Measurements from ENCODE around the gene GRHL1. TPM values are rescaled to one million over a fixed set of nuclear protein-coding genes. Genes with fewer than 3 reads are reported as not detected.

The GRHL1 gene
- total and polyA plus RNA-seq, 2 of the 4 experiments (the other 2 are of a cell fraction), result 0.18 to 0.21 TPM

DNA sequence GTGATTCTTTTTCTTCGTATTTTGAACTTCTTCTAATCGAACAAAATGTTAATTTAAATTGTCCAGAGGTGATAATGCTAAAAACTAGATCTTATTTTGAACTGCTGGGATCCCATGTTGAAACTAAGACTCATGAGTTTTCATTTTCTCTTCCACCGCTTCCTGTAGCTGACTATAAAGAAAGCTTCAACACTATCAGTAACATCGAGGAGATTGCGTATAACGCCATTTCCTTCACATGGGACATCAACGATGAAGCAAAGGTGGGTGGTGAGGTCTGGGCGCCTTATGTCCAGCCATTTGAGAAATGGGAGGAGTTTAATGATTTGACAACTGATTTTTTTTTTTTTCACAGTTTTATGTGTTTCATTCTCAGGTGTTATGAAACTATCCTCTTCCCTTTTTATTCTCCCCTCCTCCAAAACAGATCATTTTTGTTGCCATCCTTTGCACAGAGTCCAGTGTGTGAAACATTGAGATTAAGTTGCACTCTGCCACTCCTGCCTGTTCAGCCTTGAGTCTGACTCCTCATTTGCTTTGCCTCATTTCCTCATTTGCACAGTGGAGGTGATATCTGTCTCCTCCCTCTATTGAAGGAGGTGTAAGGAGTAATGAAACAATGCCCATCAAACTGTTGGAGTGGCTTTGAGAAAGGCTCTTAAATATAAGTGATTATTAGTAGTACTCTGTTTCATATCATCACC, 13.8 kb downstream of the GRHL1 start:
- H4K20me1 ChIP-seq (ENCODE audit: insufficient read depth, low read length), result no peaks in the 10 kb centered on the region
- no peak overlapping the region for H4K8ac ChIP-seq (ENCODE audit: low read depth in 2 of 2, low read length in 2 of 2)
- no peak overlapping the region for H2AK9ac ChIP-seq (replicated peaks; ENCODE audit: low read depth, low read length, poor library complexity)
- H2AFZ ChIP-seq (replicated peaks; ENCODE audit: low read length, poor library complexity), result no peak overlapping the region
- no peak for DNase-seq
- no peaks in the 10 kb centered on the region for H3K79me1 ChIP-seq (ENCODE audit: low read depth in 1 of 2, low read length in 2 of 2)
- H2BK5ac ChIP-seq (ENCODE audit: low read depth, low read length, poor library complexity, severe bottlenecking), result no peak overlapping the region
- no peak overlapping the region for H3K4me2 ChIP-seq (ENCODE audit: low read depth, low read length)
- H3K14ac ChIP-seq (replicated peaks; ENCODE audit: low read depth, low read length), result no peak overlapping the region
- H4K91ac ChIP-seq (ENCODE audit: insufficient read depth, low read depth, low read length), result no peak overlapping the region
- ATAC-seq (ENCODE audit: low read depth), result no peak
- no peak overlapping the region for H3K27ac ChIP-seq (ENCODE audit: insufficient read depth, low read length)
- no CpG with 5 or more reads among the region's 8 CpGs for WGBS, 2 experiments (ENCODE audit: extremely low coverage in 2 of 2, insufficient read length in 1 of 2)
- peaks cover 3% of the 10 kb centered on the region for H3K4me1 ChIP-seq (ENCODE audit: control insufficient read depth, insufficient read depth, low read length)
- no peak overlapping the region for H2BK20ac ChIP-seq (ENCODE audit: low read depth, low read length)
- H3K4ac ChIP-seq (ENCODE audit: low read depth, low read length), result no peak overlapping the region
- BruUV-seq (replicated peaks), result no TSS peak
- H3K9me1 ChIP-seq (ENCODE audit: insufficient read depth, low read length), result no peaks in the 10 kb centered on the region
- no peaks in the 10 kb centered on the region; the same call in 1 of the 2 replicates for H3K27me3 ChIP-seq (ENCODE audit: control insufficient read depth, insufficient read depth, low read length)
- H3K23ac ChIP-seq (ENCODE audit: low read depth, low read length), result no peak overlapping the region
- dilution Hi-C loops (cut with HindIII; ENCODE audit: low sequenced_read_pairs, unreplicated experiment), result no loop called here
- no peaks in the 10 kb centered on the region for H3K9me3 ChIP-seq (ENCODE audit: control insufficient read depth, insufficient read depth, low read length)
- no peak overlapping the region for H4K5ac ChIP-seq (ENCODE audit: low read depth, low read length)
- H3K18ac ChIP-seq (ENCODE audit: low read depth, low read length), result no peak overlapping the region
- ChIA-PET CTCF (no interaction called here), POLR2A (ENCODE audit: unreplicated experiment) (no interaction called here)
- H2AK5ac ChIP-seq (ENCODE audit: low read depth, low read length), result no peak overlapping the region
- peaks cover 2% of the 10 kb centered on the region; the same call in 1 of the 2 replicates for H3K36me3 ChIP-seq (ENCODE audit: control insufficient read depth, insufficient read depth, low read length)
- H3K9ac ChIP-seq (ENCODE audit: low read depth, low read length), result no peak overlapping the region
- intact Hi-C loops (cut with micrococcal nuclease), result no loop called here
- no peak overlapping the region for H3K4me3 ChIP-seq (ENCODE audit: insufficient read depth, low read depth, low read length)
- in situ Hi-C loops (cut with MboI; ENCODE audit: low sequenced_read_pairs), result no loop called here
- no peak for TF ChIP-seq POLR2A (IDR thresholded peaks at IDR 0.05; ENCODE audit: low read depth, low read length)
- TF ChIP-seq, protein P1, sequence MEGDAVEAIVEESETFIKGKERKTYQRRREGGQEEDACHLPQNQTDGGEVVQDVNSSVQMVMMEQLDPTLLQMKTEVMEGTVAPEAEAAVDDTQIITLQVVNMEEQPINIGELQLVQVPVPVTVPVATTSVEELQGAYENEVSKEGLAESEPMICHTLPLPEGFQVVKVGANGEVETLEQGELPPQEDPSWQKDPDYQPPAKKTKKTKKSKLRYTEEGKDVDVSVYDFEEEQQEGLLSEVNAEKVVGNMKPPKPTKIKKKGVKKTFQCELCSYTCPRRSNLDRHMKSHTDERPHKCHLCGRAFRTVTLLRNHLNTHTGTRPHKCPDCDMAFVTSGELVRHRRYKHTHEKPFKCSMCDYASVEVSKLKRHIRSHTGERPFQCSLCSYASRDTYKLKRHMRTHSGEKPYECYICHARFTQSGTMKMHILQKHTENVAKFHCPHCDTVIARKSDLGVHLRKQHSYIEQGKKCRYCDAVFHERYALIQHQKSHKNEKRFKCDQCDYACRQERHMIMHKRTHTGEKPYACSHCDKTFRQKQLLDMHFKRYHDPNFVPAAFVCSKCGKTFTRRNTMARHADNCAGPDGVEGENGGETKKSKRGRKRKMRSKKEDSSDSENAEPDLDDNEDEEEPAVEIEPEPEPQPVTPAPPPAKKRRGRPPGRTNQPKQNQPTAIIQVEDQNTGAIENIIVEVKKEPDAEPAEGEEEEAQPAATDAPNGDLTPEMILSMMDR (conservative IDR thresholded peaks at IDR 0.05; ENCODE audit: low read depth, low read length), result no peak
- no peak for TF ChIP-seq MAFK (IDR thresholded peaks at IDR 0.05; ENCODE audit: low read depth, low read length)
- TF ChIP-seq RFX5 (IDR thresholded peaks at IDR 0.05; ENCODE audit: low read depth, low read length), result no peak
- no peak for TF ChIP-seq CEBPB (IDR thresholded peaks at IDR 0.05; ENCODE audit: low read depth, low read length)
- TF ChIP-seq SMC3 (IDR thresholded peaks at IDR 0.05; ENCODE audit: low read depth, low read length), result no peak
- no peak for TF ChIP-seq MAZ (IDR thresholded peaks at IDR 0.05; ENCODE audit: borderline replicate concordance, low read depth, low read length)
- TF ChIP-seq, protein P2, sequence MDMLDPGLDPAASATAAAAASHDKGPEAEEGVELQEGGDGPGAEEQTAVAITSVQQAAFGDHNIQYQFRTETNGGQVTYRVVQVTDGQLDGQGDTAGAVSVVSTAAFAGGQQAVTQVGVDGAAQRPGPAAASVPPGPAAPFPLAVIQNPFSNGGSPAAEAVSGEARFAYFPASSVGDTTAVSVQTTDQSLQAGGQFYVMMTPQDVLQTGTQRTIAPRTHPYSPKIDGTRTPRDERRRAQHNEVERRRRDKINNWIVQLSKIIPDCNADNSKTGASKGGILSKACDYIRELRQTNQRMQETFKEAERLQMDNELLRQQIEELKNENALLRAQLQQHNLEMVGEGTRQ (IDR thresholded peaks at IDR 0.05; ENCODE audit: low read depth, low read length), result no peak
- no peak for TF ChIP-seq RAD21 (IDR thresholded peaks at IDR 0.05; ENCODE audit: low read length)
- no peak for TF ChIP-seq FOS (IDR thresholded peaks at IDR 0.05; ENCODE audit: low read depth, low read length)
- TF ChIP-seq, protein P3, sequence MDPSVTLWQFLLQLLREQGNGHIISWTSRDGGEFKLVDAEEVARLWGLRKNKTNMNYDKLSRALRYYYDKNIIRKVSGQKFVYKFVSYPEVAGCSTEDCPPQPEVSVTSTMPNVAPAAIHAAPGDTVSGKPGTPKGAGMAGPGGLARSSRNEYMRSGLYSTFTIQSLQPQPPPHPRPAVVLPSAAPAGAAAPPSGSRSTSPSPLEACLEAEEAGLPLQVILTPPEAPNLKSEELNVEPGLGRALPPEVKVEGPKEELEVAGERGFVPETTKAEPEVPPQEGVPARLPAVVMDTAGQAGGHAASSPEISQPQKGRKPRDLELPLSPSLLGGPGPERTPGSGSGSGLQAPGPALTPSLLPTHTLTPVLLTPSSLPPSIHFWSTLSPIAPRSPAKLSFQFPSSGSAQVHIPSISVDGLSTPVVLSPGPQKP (IDR thresholded peaks at IDR 0.05; ENCODE audit: borderline replicate concordance, low read depth, low read length), result no peak
- no peak for TF ChIP-seq MXI1 (IDR thresholded peaks at IDR 0.05; ENCODE audit: borderline replicate concordance, low read depth, low read length)
- H3K56ac ChIP-seq (ENCODE audit: extremely low read depth, insufficient read depth, low read length), result no peak overlapping the region
- H2BK120ac ChIP-seq (ENCODE audit: low read depth, low read length), result no peak overlapping the region
- H2BK15ac ChIP-seq (ENCODE audit: low read depth, low read length), result no peak overlapping the region

Measured in IMR-90 (cell line).